GM18867 (cell line): ENCODE data around the gene WLS.
"Not testable (repeated sequence)": the region's sequence is repeated elsewhere in the genome, so short reads cannot be mapped to it uniquely, and the experiment has no call there.

ENCODE experiments used
- ATAC-seq: cut with Tn5 transposase; IDR thresholded peaks from one replicate; pipeline ENCODE4 v1.9.1; 2021; ENCODE audit warnings: mild to moderate bottlenecking, moderate library complexity; ENCODE audit not compliant: unreplicated experiment

The WLS gene

GRCh38 chr1:68232289-68233148, at the start of gene WLS:
WLS (minus strand) TSS chr1:68232523; CDS start chr1:68232299, 224 bp downstream.
- no peak for ATAC-seq

DNA sequence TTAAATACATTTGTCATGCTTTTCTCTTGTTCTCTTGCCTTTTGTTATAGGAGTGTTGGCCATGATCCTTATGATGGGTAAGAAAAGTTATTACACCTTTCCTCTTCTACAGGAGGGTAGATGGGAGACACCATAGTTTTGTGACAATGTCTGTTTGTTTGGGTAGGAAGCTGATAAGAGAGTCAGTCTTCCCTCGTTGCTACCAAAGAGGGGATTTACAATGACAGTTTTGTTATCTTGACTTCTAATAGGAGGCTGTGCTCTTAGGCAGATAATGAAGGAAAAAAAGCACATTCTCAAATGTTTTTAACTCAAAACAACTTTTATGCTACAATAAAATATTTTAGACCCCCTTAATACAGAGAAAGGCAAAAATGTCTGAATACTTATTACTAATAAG, 48.0 kb upstream of the WLS start:
- no peak for ATAC-seq

DNA sequence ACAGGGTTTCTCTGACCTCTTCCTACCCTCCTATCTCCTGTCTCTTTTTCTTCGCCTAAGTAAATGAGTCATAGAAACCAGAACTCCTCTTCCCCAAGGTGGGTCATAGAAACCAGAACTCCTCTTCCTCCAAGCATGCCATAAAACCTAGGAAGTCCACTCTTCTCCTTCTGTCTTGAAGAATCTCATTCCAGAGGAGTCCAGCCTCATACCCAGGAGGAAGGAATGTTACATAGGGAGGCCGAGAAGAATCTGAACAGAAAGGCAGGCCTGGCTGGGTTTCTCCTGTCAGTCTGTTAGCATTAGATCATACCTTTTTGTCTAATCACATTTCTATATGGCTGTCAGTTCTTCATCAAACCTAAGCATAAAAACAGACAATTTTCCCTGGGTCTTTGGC, 47.5 kb upstream of the WLS start:
- ATAC-seq: no peak

DNA sequence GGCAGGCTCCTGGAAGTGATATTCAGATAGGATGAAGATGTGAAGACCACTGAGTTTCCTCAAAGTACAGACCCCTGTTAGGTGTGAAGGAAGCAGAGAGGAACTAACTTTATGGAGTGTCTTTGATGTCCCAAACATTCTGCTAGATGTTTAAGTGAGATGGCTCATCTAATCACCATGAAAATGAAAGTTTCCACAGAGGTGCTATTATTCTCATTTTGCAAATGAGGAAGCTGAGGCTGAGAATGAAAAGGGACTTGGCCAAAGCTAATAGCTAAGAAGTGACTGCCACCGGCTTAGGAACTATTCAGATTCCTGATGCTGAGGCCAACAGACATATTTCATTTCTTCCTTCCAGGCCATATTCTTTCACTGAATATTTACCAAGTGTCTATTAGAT, 45.9 kb upstream of the WLS start:
- peak; percentile 74 for ATAC-seq

DNA sequence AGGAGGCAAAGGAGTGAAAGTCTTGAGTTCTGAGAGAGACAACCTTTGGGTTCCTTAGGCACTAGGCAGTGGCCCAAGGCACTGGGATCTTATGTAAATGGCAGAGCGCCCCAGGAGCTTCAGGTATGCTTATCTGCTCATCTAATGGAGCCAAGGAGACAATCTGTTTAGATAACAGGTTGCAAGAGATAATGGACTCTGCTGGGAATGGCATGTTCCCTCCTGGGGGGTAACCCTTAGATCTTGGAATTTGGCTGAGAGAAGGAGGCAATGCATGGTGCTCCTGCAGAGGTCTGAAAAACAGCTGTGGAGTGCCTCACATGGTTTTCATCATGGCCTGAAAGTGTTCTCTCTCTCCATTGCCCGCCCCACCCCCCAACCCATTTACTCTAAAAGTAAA, 44.1 kb upstream of the WLS start:
- ATAC-seq: no peak

GRCh38 chr1:68273530-68273929, 41.2 kb upstream of the WLS start:
- peak; percentile 56 for ATAC-seq

DNA sequence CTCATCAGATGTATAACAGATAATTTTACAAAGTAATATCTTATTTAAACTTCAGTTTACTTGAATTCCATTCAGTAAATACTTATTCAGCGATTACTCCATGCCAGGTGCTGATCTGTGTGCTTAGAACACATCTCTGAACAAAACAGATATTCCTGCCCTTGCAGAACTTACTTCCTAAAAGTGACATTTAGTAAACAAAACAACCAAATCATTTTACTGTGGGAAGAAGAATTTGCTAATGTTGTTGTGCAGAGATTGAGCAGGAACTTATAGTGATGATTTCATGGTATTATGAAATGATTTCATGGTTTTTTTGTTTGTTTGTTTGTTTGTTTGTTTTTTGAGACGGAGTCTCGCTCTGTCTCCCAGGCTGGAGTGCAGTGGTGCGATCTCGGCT, 39.3 kb upstream of the WLS start:
- ATAC-seq: no peak

DNA sequence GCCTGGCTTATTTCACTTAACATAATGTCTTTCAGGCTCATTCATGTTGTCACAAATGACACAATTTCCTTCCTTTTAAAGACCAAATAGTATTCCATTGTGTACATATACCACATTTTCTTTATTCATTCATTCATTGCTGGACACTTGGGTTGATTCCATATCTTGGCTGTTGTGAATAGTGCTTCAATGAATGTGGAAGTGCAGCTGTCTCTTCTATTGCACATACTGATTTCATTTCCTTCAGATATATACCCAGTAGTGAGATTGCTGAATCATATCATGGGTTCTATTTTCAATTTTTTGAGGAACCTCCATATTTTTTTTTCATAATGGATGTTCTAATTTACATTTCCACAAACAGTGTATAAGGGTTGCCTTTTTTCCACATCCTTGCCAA, 38.6 kb upstream of the WLS start:
- no peak for ATAC-seq

GRCh38 chr1:68269637-68270430, 37.5 kb upstream of the WLS start:
- no peak for ATAC-seq

- ATAC-seq: no peak
Measured at GRCh38 chr1:68268896-68269483, 36.7 kb upstream of the WLS start.

DNA sequence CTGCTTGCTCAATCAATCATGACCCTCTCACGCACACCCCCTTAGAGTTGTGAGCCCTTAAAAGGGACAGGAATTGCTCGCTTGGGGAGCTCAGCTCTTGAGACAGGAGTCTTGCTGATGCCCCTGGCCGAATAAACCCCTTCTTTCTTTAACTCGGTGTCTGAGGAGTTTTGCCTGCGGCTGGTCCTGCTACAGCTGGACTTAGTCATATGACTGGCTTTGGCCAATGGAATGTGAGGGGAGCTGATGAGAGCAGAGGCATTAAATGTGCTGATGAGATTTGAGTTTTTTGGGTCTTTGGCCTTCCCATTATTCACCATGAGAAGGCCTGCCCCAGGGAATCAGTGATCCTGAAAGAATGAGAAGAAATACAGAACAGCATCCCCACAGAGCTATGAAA, 24.5 kb upstream of the WLS start:
- ATAC-seq: not testable (repeated sequence)

DNA sequence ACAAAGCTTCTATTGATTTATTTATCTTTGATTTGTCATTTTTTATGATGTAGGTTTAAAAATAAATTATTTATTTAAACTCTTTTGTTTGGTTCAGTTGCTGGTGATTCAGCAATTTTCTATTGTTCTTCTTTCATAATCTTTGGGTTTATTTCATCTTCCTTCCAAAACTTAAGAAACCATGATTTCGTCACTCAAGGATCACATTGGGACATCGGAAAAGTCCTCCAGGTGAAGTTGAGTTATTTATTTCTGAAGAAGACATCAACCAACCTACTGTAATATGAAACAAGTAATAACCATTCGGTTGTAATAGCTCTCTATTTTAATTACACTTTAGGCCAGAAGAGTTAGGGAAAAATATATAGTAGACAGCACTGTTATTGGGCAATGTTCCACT, 23.0 kb upstream of the WLS start:
- no peak for ATAC-seq

GRCh38 chr1:68254667-68255226, 22.4 kb upstream of the WLS start:
- no peak for ATAC-seq

DNA sequence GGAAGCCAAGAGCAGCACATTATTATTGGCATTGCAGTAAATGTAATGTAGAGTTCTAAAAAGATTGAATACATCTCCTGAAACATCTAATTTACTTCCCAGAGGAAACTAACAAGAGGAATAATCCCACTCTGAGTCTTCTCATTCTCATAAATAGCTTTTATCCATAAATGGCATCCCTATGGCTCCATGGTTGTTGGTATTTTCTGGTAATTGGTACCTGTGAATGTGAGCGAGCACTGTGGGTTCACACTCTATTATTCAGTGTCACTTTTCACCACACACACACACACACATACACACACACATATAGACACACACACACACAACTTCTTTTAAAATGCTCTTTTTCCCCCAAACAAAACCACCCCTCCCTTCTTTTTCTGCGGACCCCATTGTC, 4.7 kb upstream of the WLS start:
- no peak for ATAC-seq

GRCh38 chr1:68234094-68234493, 1.8 kb upstream of the WLS start:
- no peak for ATAC-seq

DNA sequence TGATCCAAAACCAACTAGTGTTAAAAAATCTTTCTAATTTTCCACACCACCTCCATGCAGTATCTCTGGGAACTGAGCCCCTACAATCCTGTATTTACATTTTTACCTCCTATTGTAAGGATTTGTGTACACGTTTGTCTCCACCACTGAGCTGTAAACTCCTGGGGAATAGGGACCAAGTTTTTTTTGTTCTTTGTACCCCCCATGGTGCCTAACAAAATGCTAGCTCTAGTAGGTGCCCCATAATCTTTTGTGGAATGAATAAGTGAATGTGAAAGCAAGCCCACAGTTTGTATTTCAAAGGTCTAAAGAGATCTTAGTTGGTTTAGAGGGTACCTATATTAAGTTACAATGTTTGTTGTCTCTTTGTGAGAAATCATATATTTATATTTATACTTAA, 879 bp upstream of the WLS start:
- ATAC-seq: no peak

DNA sequence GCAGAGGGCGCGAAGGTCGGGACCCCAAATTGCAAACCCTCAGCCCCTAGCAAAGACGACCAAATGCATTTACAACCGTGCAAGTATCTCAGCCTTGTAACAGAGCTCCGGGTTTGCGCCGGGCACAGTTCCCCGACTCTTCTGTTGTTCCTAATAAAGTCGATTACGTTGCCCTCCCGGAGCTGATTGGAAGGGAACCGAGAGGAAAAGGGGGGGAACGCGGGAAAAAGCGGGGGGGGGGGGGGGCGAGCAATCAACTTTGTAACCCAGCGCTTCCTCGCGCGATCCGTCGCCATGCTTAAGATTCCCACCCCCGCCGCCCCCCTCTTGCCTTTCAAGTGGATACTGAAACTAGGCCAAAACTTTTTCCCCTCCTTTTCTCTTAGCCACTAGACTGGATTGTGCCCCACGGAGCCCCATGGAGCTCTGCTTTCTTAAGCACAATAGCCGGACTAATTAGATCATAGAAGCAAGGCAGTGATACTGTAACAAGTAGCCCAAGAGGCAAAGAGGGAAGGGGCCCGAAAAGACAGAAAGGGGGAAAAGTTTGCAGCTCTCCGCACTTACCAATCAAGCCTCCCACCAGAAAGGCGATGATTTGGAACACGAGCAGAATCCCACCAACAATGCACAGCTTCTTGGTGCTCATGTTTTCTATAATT, 565 bp downstream of the WLS start:
- ATAC-seq: no peak

- no peak for ATAC-seq
Measured at GRCh38 chr1:68230901-68231626, 1.3 kb downstream of the WLS start.

GRCh38 chr1:68230484-68230802, 1.9 kb downstream of the WLS start:
- ATAC-seq: no peak

DNA sequence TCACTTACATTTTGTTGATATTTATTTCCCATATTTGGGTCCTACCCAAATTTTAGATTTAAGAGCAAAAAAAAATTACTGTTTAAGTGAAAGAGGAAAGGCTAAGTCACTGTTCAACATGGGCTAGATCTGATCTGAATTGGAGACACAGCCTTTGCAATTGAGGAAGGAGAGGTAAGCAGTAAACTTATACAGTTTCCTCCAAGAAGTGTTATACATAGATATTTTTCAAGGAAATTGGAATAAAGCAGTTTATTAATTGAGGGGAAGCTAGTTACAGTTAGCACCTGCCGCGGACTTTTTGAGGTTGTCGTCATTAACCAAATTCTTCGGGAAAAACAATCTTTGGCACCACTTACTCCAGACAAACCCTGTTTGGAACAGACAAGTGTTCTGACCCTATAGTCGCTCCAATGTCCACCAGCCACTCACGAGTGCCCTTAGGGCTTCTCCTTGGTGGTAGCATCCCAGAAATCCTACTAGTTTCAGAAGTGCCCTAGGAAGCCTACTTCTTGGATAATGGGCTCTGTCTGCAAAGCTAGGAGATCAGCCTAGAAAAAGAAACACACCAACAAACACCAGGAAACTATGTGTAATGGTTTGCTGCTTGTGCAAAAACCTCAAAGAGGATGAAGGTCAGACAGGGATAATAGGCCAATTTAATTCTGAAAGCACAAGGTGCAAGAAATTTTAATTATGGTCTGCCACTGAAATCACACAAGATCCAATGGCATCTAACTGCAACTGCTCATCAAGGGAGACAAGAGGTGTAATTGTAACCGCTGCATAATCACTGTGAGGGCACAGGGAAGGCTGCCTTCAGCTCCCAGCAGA, 2.5 kb downstream of the WLS start:
- no peak for ATAC-seq
